Spinal cord (tissue), 10 donors: Measurements from ENCODE around the gene COPB2. TPM values are rescaled to one million over a fixed set of nuclear protein-coding genes. Genes with fewer than 3 reads are reported as not detected.

Source experiments
- DNase-seq, 6 donors: peaks; one replicate each; pipeline versions ENCODE4 v3.0.0 to v3.0.0-alpha.2; 2013 to 2015; ENCODE audit warnings: low spot score in 6 of 6, low read depth in 4 of 6
- H3K27ac ChIP-seq: one replicate; pipeline ENCODE4 v1.5.1; 2013; ENCODE audit warnings: low read depth, low read length, control low read depth
- H3K27me3 ChIP-seq: one replicate; pipeline ENCODE4 v1.6.1; 2013; ENCODE audit warnings: low read length; ENCODE audit not compliant: control insufficient read depth, insufficient read depth
- H3K36me3 ChIP-seq: one replicate; pipeline ENCODE4 v1.6.1; 2013; ENCODE audit warnings: low read length; ENCODE audit not compliant: control insufficient read depth, insufficient read depth
- H3K4me1 ChIP-seq: one replicate; pipeline ENCODE4 v1.6.1; 2013; ENCODE audit warnings: low read length; ENCODE audit not compliant: control insufficient read depth, insufficient read depth
- H3K4me3 ChIP-seq: one replicate; pipeline ENCODE4 v1.5.1; 2013; ENCODE audit warnings: low read depth, low read length, control low read depth
- H3K9me3 ChIP-seq: one replicate; pipeline ENCODE4 v1.6.1; 2013; ENCODE audit warnings: low read length; ENCODE audit not compliant: control insufficient read depth, insufficient read depth
- WGBS: methylation state at CpG from one replicate; pipeline ENCODE4 v1.1.5; 2013; ENCODE audit warnings: missing lambda C conversion rate; ENCODE audit not compliant: insufficient coverage; 5-methylcytosine and 5-hydroxymethylcytosine counted together
- polyA plus RNA-seq, 2 donors: library from polyadenylated mRNA; unstranded; fragments of 120-200 nt; gene quantifications; one replicate each; pipeline ENCODE4 v1.2.1, GENCODE V29; 2013; ENCODE audit not compliant: insufficient read length in 2 of 2
- total RNA-seq, 2 donors: library from RNA; depleted of rRNA in 1 of 2; stranded (reverse); fragments of 120-200 nt in 1 of 2; fragments of >200 nt in 1 of 2; gene quantifications; one replicate each; pipeline versions ENCODE4 v1.2.3 to v1.2.4, GENCODE V29; 2013 to 2014
- donor health status: healthy.

The COPB2 gene
- total and polyA plus RNA-seq, 4 donors = 96.9 to 146 (median 131) TPM

DNA sequence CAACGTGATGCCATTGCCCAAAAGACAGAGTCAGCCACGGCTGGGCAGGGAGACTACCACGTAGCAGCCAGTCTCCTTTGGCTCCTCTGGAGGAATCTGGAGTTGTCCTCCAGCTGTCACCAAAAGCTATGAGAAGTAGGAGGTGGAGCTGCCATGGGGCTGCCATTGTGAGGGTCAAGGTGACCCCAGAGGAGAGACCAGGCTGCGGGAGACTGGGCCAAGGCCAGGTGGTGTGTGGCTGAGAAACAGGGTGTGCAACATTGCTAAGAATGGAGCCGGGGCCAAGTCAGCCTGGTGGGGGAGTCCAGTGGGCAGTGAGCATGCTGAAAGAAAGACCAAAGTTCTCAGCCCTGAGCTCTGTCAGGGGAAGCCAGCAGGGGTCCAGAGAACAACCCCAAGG is 75.5 kb downstream of the COPB2 start:
- no peaks in the 10 kb centered on the region for H3K27me3 ChIP-seq
- no peaks in the 10 kb centered on the region for H3K9me3 ChIP-seq
- no peak overlapping the region for H3K27ac ChIP-seq
- H3K4me3 ChIP-seq = no peak overlapping the region
- 87% methylated on average over 5 of the region's 5 CpGs for WGBS
- H3K36me3 ChIP-seq = no peaks in the 10 kb centered on the region
- no peaks in the 10 kb centered on the region for H3K4me1 ChIP-seq
- no peak for DNase-seq

DNA sequence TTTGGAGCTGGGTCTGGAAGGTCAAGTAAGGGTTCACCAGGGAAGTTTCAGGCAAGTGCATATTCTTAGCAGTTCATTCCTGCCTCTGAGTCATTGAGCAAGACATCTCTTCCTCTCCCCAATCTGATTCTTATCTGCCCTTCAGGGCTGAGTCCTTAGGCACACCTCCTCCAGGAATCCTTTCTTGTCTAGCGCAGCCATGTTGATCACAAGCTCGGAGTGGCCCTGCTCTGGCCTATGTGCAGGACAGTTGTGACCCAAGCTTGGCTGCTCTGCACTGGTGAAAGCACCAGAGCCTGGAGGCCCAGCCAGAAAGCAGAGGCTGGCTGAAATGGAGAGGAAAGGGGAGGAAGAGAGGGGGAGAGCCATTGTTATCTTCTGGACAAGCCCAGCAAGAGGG is 76.5 kb downstream of the COPB2 start:
- H3K36me3 ChIP-seq = no peaks in the 10 kb centered on the region
- DNase-seq = no peak
- no peak overlapping the region for H3K4me3 ChIP-seq
- WGBS = 95% methylated on average over 2 of the region's 2 CpGs
- no peaks in the 10 kb centered on the region for H3K4me1 ChIP-seq
- no peaks in the 10 kb centered on the region for H3K9me3 ChIP-seq
- no peak overlapping the region for H3K27ac ChIP-seq
- H3K27me3 ChIP-seq = no peaks in the 10 kb centered on the region

DNA sequence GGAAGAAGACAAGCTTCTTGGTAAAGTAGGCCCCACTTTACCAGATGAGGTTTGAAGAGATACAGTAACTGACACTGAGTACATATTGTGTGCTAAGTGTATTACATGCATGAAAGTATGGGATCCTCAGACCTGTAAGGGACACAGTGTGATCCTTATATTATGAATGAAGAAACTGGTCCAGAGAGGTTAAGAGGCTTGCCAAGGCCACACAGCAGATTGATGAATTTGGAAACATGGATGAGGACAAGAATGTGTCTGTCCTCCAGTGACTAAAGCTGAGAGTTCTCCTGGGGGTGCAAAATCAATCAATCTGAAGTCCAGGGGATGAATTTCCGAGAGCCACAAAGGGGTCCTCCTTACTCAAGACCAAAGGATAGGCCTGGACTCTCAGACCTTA is 77.0 kb downstream of the COPB2 start:
- H3K9me3 ChIP-seq = no peaks in the 10 kb centered on the region
- no peaks in the 10 kb centered on the region for H3K4me1 ChIP-seq
- H3K4me3 ChIP-seq = no peak overlapping the region
- no peak overlapping the region for H3K27ac ChIP-seq
- WGBS = 90% methylated on average over 1 of the region's 1 CpG
- no peaks in the 10 kb centered on the region for H3K36me3 ChIP-seq
- no peaks in the 10 kb centered on the region for H3K27me3 ChIP-seq
- DNase-seq = no peak

DNA sequence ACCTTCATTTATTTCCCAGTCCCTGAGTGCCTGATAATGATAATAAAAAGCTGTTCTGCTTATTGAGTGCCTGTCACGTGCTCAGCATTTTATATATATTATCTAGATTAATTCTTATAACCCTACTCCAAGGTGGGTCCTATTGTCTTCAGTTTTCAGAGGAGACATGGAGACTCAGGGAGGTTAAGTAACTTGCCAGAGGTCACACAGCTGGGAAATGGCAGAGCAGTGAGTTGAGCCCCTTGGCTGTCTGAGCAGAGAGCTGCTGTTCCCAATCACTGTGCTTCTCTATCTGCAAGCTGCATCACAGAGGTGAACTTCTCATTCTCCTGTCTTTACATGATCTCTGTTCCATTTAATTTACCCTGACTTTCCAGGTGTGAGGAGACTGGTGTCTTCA is 77.9 kb downstream of the COPB2 start:
- Histone ChIP-seq H3K27me3 (no peaks in the 10 kb centered on the region), H3K36me3 (no peaks in the 10 kb centered on the region), H3K4me1 (no peaks in the 10 kb centered on the region), H3K4me3 (no peak overlapping the region), H3K9me3 (no peaks in the 10 kb centered on the region), H3K27ac (no peak overlapping the region)
- WGBS = no CpG with 5 or more reads among the region's 1 CpG
- no peak for DNase-seq

DNA sequence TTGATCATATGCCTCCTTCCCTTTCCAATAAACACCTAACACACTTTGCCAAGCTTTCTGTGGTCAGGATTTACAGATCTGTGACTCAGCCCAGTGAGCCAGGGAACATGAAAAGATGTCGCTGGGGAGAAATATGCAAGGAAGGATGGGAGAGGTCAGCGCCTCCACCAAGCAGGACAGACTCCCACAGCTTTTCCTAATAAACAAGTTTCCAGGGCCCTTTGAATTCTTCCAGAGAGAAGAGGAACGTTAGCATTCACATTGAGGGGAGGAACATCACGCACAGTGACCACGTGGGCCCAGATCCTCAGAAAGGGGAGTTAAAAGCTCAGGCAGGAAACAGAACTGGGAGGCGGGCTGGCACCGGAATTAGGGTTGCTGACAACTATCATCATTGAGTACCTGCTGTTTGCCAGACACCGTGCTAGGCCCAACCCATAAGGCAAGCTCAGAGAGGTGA is 78.9 kb downstream of the COPB2 start:
- DNase-seq = peak in 1 of 6 donors; percentile 22
- H3K27me3 ChIP-seq = no peaks in the 10 kb centered on the region
- H3K9me3 ChIP-seq = no peaks in the 10 kb centered on the region
- no peaks in the 10 kb centered on the region for H3K36me3 ChIP-seq
- no peak overlapping the region for H3K4me3 ChIP-seq
- H3K27ac ChIP-seq = no peak overlapping the region
- H3K4me1 ChIP-seq = no peaks in the 10 kb centered on the region
- WGBS = 67% methylated on average over 7 of the region's 8 CpGs

DNA sequence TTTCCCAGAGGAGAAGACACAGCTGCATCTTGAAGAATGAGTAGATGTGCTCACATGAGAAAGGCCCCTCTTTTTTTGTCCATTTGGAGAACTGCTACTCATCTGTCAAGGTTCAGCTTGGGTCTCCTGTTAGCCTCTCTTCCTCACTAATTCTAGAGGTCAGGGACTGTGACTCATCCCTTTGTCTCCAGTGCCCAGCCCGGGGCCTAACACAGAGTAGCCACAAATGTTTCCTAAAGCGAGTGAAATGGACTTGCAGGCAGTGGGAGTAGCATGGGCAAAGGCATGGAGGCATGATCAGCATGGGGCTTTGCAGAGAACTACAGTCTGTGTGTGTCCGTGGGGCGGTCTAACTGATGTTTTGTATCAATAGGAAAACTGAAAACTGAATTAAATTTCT is 79.6 kb downstream of the COPB2 start:
- WGBS = 100% methylated on average over 1 of the region's 4 CpGs
- H3K27me3 ChIP-seq = no peaks in the 10 kb centered on the region

DNA sequence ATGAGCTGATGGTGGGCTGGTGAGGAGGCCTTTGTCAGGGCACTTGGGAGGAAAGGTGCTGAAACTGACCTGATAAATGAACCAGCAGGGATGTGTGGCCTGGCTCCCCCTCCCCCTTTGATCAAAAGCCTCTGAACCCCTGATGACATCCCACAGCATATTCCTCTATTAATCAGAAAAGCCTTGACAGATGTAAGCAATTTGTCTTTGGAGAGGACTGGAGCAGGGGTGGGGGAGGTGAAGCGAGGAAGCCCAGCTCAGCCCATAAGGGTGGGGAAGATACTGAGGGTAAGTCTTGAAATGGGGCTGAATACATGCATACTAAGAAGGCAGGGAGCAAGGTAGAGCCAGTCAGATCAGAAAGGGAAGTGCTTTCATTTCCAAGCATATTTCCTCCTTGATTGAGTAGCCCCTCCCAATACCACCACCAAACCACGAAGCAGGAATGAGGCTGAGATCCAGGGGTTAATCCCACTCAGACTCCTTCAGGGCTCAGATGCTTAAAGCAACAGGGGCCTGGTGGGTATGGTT is 80.3 kb downstream of the COPB2 start:
- no peak overlapping the region for H3K27ac ChIP-seq
- H3K9me3 ChIP-seq = no peaks in the 10 kb centered on the region
- H3K4me3 ChIP-seq = no peak overlapping the region
- H3K27me3 ChIP-seq = no peaks in the 10 kb centered on the region
- no peak for DNase-seq
- H3K4me1 ChIP-seq = no peaks in the 10 kb centered on the region
- H3K36me3 ChIP-seq = no peaks in the 10 kb centered on the region
- 70% methylated on average over 2 of the region's 2 CpGs for WGBS

More for the DNA sequence above, 79.6 kb downstream of the COPB2 start:
- no peaks in the 10 kb centered on the region for H3K4me1 ChIP-seq
- no peaks in the 10 kb centered on the region for H3K9me3 ChIP-seq
- DNase-seq = no peak
- H3K27ac ChIP-seq = no peak overlapping the region
- no peaks in the 10 kb centered on the region for H3K36me3 ChIP-seq
- H3K4me3 ChIP-seq = no peak overlapping the region

DNA sequence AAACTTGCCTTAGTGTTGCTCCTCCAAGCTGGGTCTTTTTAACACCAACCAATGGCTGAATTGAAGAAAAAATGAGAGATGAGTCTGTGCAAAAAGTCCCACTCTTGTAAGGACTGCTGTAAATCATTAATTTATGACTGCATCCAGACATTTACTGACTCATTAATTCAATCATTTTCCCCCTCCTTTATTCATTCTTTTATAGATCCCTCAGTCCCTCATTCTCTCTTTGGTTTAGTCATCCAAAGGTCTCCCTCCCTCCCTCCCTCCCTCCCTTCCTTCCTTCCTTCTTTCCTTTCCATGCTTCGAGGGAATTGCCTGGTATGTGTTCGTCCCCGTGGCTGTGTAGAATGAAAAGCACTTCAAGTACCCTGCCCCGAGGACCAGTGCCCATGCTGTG is 80.9 kb downstream of the COPB2 start:
- Histone ChIP-seq H3K36me3 (no peaks in the 10 kb centered on the region), H3K27ac (no peak overlapping the region), H3K9me3 (no peaks in the 10 kb centered on the region), H3K27me3 (no peaks in the 10 kb centered on the region), H3K4me1 (no peaks in the 10 kb centered on the region), H3K4me3 (no peak overlapping the region)
- DNase-seq = no peak
- WGBS = no CpG with 5 or more reads among the region's 4 CpGs

DNA sequence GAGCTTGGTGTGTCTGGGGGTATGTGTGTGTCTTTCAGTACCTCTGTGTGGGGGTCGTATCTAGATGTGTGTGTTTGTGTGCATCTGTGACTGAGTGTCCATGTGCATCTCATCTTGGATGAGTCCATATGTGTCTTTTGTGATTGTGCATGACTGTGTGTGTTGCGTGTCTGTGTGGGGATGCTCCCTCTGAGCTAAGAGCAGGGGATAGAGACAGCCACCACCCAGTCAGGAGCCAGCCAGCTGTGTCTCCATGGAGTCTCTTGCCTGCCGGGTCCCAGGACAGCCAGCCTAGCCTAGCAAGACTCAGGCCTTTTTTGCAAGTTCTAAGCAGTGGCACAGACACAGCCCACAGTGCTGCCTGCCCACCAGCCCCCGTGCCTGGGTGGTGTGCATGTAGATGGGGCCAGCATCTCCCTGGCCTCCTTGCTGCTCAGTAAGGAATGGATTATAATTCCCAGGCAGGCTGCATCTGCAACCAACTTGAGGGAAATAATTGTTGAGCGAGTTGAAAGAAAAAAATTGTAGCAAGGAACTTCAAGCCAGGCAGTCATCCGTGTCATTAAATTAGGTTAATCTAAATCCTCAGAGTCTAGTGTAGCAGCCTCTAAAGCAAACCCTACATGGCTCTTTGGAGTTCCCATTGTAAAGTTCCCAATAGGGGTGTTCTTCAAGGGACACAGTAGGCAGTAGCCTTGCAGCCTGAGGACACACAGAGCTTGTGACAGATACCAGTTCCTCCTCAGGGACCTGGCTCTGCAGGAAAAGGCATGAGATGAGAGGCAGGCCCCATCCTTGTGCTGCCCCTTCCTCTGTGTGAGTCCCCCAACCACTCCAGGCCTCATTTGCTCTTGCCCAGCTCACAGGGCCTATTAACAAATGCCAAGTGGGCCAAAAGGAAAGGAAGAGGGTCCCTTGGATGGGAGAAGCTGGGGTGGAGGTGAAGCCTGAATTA is 81.6 kb downstream of the COPB2 start:
- Histone ChIP-seq H3K4me1 (no peaks in the 10 kb centered on the region), H3K27me3 (no peaks in the 10 kb centered on the region), H3K4me3 (no peak overlapping the region), H3K9me3 (no peaks in the 10 kb centered on the region), H3K36me3 (no peaks in the 10 kb centered on the region), H3K27ac (no peak overlapping the region)
- 73% methylated on average over 4 of the region's 6 CpGs for WGBS
- DNase-seq = peak in 1 of 6 donors; percentile 38
